Keratinocyte (primary cell): ENCODE results near the gene SORBS1. TPM values are rescaled to one million over a fixed set of nuclear protein-coding genes. Genes with fewer than 3 reads are reported as not detected.

Experiments
- DNase-seq: peaks from one replicate; pipeline ENCODE4 v3.0.0-alpha.2; 2011; ENCODE audit warnings: low read depth, missing footprints, low spot score
- FAIRE-seq: peaks from 2 replicates; lab custom pipeline; 2011; peaks lifted over from hg19 to GRCh38; lab: Jason Lieb, UNC
- H2AFZ ChIP-seq: 2 replicates; pipeline ENCODE4 v1.6.0; 2012; ENCODE audit warnings: low read length, control low read depth, inconsistent platforms; ENCODE audit not compliant: control insufficient read depth
- H3K27ac ChIP-seq: 2 replicates; pipeline ENCODE4 v1.5.1; 2011; ENCODE audit warnings: low read length; ENCODE audit not compliant: control insufficient read depth, insufficient read depth
- H3K27me3 ChIP-seq: 3 replicates; pipeline ENCODE4 v1.6.0; 2011; ENCODE audit warnings: low read length; ENCODE audit not compliant: control insufficient read depth, insufficient read depth; ENCODE audit errors: extremely low read depth
- H3K36me3 ChIP-seq, 2 experiments: 2 replicates in 1 of 2; 3 replicates in 1 of 2; pipeline ENCODE4 v1.5.1; 2011; ENCODE audit warnings: low read length in 2 of 2, mild to moderate bottlenecking in 1 of 2; ENCODE audit not compliant: control insufficient read depth in 2 of 2, insufficient read depth in 2 of 2; ENCODE audit errors: extremely low read depth in 1 of 2
- H3K4me1 ChIP-seq: 3 replicates; pipeline ENCODE4 v1.5.1; 2011; ENCODE audit warnings: low read length; ENCODE audit not compliant: control insufficient read depth, insufficient read depth; ENCODE audit errors: extremely low read depth
- H3K4me2 ChIP-seq: 3 replicates; pipeline ENCODE4 v1.6.0; 2011; ENCODE audit warnings: low read depth, low read length; ENCODE audit not compliant: control insufficient read depth, insufficient read depth; ENCODE audit errors: extremely low read depth
- H3K4me3 ChIP-seq, 3 experiments: fragments of 200-600 bp in 1 of 3; sonication (generic) in 1 of 3; 2 replicates in 2 of 3; 3 replicates in 1 of 3; pipeline ENCODE4 v1.5.1; 2011 to 2016; ENCODE audit warnings: low read length in 3 of 3, mild to moderate bottlenecking in 3 of 3, control low read depth in 2 of 3, inconsistent platforms in 1 of 3, low read depth in 1 of 3, mixed read lengths in 1 of 3, mixed run types in 1 of 3, moderate library complexity in 1 of 3; ENCODE audit not compliant: control insufficient read depth in 2 of 3, insufficient read depth in 2 of 3; ENCODE audit errors: extremely low read depth in 1 of 3
- H3K79me2 ChIP-seq: 2 replicates; pipeline ENCODE4 v1.6.0; 2012; ENCODE audit warnings: low read length; ENCODE audit not compliant: control insufficient read depth, insufficient read depth
- H3K9ac ChIP-seq: 3 replicates; pipeline ENCODE4 v1.6.0; 2011; ENCODE audit warnings: low read length; ENCODE audit not compliant: control insufficient read depth, insufficient read depth; ENCODE audit errors: extremely low read depth
- H3K9me1 ChIP-seq: 3 replicates; pipeline ENCODE4 v1.6.0; 2011; ENCODE audit warnings: low read length; ENCODE audit not compliant: control insufficient read depth, insufficient read depth; ENCODE audit errors: extremely low read depth
- H3K9me3 ChIP-seq: 2 replicates; pipeline ENCODE4 v1.5.1; 2012; ENCODE audit warnings: low read depth, low read length; ENCODE audit not compliant: control insufficient read depth
- H4K20me1 ChIP-seq: 3 replicates; pipeline ENCODE4 v1.6.0; 2011; ENCODE audit warnings: low read length; ENCODE audit not compliant: control insufficient read depth, insufficient read depth; ENCODE audit errors: extremely low read depth
- CTCF ChIP-seq, 3 experiments: IDR thresholded peaks in 1 of 3; conservative IDR thresholded peaks in 1 of 3; optimal IDR thresholded peaks in 1 of 3; 2 replicates in 2 of 3; 3 replicates in 1 of 3; pipeline versions ENCODE3 to v1.5.1; 2011; ENCODE audit warnings: low read length in 3 of 3, mild to moderate bottlenecking in 3 of 3, moderate library complexity in 2 of 3, control low read depth in 1 of 3, inconsistent platforms in 1 of 3; ENCODE audit not compliant: insufficient read depth in 2 of 3; ENCODE audit errors: extremely low read depth in 1 of 3
- EZH2 ChIP-seq: IDR thresholded peaks from one replicate; pipeline ENCODE4 v1.6.1; 2012; ENCODE audit warnings: inconsistent platforms, mild to moderate bottlenecking, low read length, moderate library complexity
- dilution Hi-C: fragments of 300-500 bp; cut with MboI; formaldehyde crosslinking; loops from one replicate; pipeline ENCODE4 v1.7.0; 2020; ENCODE audit warnings: low sequenced_read_pairs; ENCODE audit not compliant: extremely low pct_ligation_motif_present
- polyA plus RNA-seq, 5 experiments: library from polyadenylated mRNA; depleted of rRNA in 3 of 5; stranded (reverse) in 3 of 5; stranded (forward) in 1 of 5; unstranded in 1 of 5; fragments of >200 nt; gene quantifications; 1 replicate in 1 of 5; 2 replicates in 3 of 5; 3 replicates in 1 of 5; pipeline versions ENCODE4 v1.2.1 to v1.2.3, GENCODE V29; 2011 to 2012; ENCODE audit warnings: missing spikeins in 2 of 5, low read depth in 1 of 5, low replicate concordance in 1 of 5

The SORBS1 gene
- polyA plus RNA-seq, 1 donor (not counting 4 experiments of a cell fraction or from before 2014, with no cell fraction given), result 0.42 TPM

GRCh38 chr10:95558593-95559320 lies 2.4 kb downstream of the SORBS1 start:
- DNase-seq (no peak), FAIRE-seq (no peak)
- no peaks in the 10 kb centered on the region for H3K79me2 ChIP-seq
- no peak overlapping the region for H2AFZ ChIP-seq
- no peak overlapping the region for H3K27ac ChIP-seq
- H3K4me3 ChIP-seq, result no peak overlapping the region
- TF ChIP-seq EZH2, result no peak
- no peak for TF ChIP-seq CTCF (optimal IDR thresholded peaks at IDR 0.05 in 1 of 3, IDR thresholded peaks at IDR 0.05 in 1 of 3, conservative IDR thresholded peaks at IDR 0.05 in 1 of 3; ENCODE audit: extremely low read depth in 1 of 3, insufficient read depth in 2 of 3, low read length in 3 of 3)
- dilution Hi-C loops, result no loop called here
- H3K27me3 ChIP-seq, result peaks cover 10% of the 10 kb centered on the region
- H3K9me3 ChIP-seq, result no peaks in the 10 kb centered on the region
- no peak overlapping the region for H3K4me2 ChIP-seq
- H3K4me1 ChIP-seq, result peaks cover 5% of the 10 kb centered on the region
- no peaks in the 10 kb centered on the region for H4K20me1 ChIP-seq
- no peaks in the 10 kb centered on the region for H3K9me1 ChIP-seq
- H3K36me3 ChIP-seq, result no peaks in the 10 kb centered on the region
- no peak overlapping the region for H3K9ac ChIP-seq

- no peaks in the 10 kb centered on the region for H3K36me3 ChIP-seq
- no peak overlapping the region for H2AFZ ChIP-seq
- H3K9me1 ChIP-seq, result no peaks in the 10 kb centered on the region
- H3K4me2 ChIP-seq, result no peak overlapping the region
- TF ChIP-seq EZH2 (no peak), CTCF (optimal IDR thresholded peaks at IDR 0.05 in 1 of 3, IDR thresholded peaks at IDR 0.05 in 1 of 3, conservative IDR thresholded peaks at IDR 0.05 in 1 of 3; ENCODE audit: extremely low read depth in 1 of 3, insufficient read depth in 2 of 3, low read length in 3 of 3) (no peak)
- FAIRE-seq (no peak), DNase-seq (no peak)
- no peak overlapping the region for H3K4me3 ChIP-seq
- no peaks in the 10 kb centered on the region for H4K20me1 ChIP-seq
- peaks cover 5% of the 10 kb centered on the region for H3K4me1 ChIP-seq
- H3K27ac ChIP-seq, result no peak overlapping the region
- H3K27me3 ChIP-seq, result peaks cover 10% of the 10 kb centered on the region
- no peak overlapping the region for H3K9ac ChIP-seq
- dilution Hi-C loops, result no loop called here
- no peaks in the 10 kb centered on the region for H3K9me3 ChIP-seq
- H3K79me2 ChIP-seq, result no peaks in the 10 kb centered on the region
These were observed 4.0 kb downstream of the SORBS1 start for GRCh38 chr10:95556994-95557767.
